ENCODE results near the gene PLCL2.

Gene PLCL2

GRCh38 chr3:17079933-17080332, 195.2 kb downstream of the PLCL2 start:
- FAIRE-seq (no peak), DNase-seq (ENCODE audit: insufficient read length, low spot score) (no peak)
- TF ChIP-seq, protein P1, sequence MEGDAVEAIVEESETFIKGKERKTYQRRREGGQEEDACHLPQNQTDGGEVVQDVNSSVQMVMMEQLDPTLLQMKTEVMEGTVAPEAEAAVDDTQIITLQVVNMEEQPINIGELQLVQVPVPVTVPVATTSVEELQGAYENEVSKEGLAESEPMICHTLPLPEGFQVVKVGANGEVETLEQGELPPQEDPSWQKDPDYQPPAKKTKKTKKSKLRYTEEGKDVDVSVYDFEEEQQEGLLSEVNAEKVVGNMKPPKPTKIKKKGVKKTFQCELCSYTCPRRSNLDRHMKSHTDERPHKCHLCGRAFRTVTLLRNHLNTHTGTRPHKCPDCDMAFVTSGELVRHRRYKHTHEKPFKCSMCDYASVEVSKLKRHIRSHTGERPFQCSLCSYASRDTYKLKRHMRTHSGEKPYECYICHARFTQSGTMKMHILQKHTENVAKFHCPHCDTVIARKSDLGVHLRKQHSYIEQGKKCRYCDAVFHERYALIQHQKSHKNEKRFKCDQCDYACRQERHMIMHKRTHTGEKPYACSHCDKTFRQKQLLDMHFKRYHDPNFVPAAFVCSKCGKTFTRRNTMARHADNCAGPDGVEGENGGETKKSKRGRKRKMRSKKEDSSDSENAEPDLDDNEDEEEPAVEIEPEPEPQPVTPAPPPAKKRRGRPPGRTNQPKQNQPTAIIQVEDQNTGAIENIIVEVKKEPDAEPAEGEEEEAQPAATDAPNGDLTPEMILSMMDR (IDR thresholded peaks at IDR 0.05; ENCODE audit: insufficient read depth, missing control alignments) = no peak

- DNase-seq (ENCODE audit: insufficient read length, low spot score) = no peak
- TF ChIP-seq, protein P1 (IDR thresholded peaks at IDR 0.05; ENCODE audit: insufficient read depth, missing control alignments) = no peak
- FAIRE-seq = no peak
Measured at GRCh38 chr3:17081520-17081919, 196.8 kb downstream of the PLCL2 start.

- no peak for FAIRE-seq
- no peak for DNase-seq (ENCODE audit: insufficient read length, low spot score)
- TF ChIP-seq, protein P1 (IDR thresholded peaks at IDR 0.05; ENCODE audit: insufficient read depth, missing control alignments) = no peak
Measured at GRCh38 chr3:17087509-17087908, 202.8 kb downstream of the PLCL2 start.

DNA sequence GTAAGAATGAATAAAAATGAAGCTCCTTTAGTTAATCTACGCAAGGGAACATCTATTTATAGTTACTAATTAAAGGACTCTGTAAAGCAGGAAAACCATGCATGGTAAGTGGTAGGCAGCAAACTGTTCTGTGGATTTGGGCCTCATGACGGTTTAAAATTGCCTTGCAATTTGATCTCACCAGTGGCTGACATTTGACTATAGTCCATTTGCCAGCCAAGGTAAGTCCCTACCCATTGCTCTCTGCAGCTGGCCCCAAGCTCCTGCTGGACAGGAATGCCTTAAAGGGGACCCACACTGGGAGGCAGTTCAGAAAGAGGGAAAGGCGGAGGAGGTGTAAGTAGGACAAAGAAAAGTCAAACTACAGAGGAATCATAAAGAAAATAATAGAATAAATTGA, 203.3 kb downstream of the PLCL2 start:
- DNase-seq (ENCODE audit: insufficient read length, low spot score) (no peak), FAIRE-seq (no peak)
- TF ChIP-seq, protein P1 (IDR thresholded peaks at IDR 0.05; ENCODE audit: insufficient read depth, missing control alignments) = no peak

- FAIRE-seq = no peak
- no peak for DNase-seq (ENCODE audit: insufficient read length, low spot score)
- TF ChIP-seq, protein P1 (IDR thresholded peaks at IDR 0.05; ENCODE audit: insufficient read depth, missing control alignments) = no peak
Measured at GRCh38 chr3:17088602-17089313, 204.0 kb downstream of the PLCL2 start.

DNA sequence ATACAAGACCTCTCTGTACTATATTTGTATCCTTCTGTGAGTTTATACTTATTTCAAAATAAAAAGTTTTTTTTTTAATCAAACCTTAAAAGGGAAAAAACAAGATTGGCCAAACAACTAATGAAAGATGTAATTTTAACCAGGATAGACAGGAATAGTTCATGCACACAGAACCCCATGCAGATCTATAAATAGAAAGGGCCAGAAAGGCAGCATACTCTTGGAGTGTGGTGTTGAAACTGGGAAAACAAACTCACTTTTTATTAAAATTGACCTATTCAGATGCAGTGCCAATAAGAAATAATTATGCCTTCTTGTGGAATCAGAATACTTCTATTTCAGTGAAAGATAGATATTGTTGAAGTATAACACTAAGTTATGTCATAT, 204.6 kb downstream of the PLCL2 start:
- FAIRE-seq = no peak
- TF ChIP-seq, protein P1 (IDR thresholded peaks at IDR 0.05; ENCODE audit: insufficient read depth, missing control alignments) = no peak
- DNase-seq (ENCODE audit: insufficient read length, low spot score) = no peak

DNA sequence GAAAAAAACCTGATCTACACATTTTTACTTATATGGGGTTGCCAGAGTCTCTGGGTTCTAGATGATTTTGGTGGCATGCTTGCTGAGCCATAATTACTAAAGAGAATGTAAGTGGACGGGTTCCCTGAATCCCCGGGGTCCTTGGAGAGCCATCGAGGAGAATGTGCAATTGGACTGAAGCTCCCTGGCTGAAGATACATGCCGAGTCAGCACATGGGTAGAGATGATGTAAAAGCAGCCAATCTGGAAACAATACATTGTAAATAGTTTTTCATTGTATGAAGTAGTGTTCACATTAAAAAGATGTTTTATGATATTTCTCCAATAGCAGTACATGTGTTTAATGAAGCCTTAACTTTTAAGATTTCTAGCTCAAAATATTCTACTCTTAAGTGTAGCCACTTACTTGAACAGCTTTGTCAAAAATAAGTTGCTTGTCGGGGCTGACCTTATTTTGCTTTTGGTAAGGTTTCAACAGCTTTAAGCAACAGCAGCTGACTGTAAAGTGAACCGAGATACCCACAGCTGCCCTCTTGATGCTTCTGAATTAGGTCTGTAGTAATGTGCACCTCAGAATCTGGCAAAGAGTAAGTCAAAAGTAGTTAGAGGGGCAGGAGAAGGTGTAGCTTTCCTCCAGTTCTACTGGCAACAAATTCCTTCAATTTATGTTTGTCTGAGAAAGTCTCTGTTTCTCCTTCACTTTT, 205.7 kb downstream of the PLCL2 start:
- TF ChIP-seq, protein P1 (IDR thresholded peaks at IDR 0.05; ENCODE audit: insufficient read depth, missing control alignments) = no peak
- DNase-seq (ENCODE audit: insufficient read length, low spot score) (no peak), FAIRE-seq (no peak)

Measured in D721Med (cell line).